Daoy (cell line): Measurements from ENCODE around the gene DLX4. TPM values are rescaled to one million over a fixed set of nuclear protein-coding genes. Genes with fewer than 3 reads are reported as not detected.

Source experiments
- DNase-seq: peaks from one replicate; pipeline ENCODE4 v3.0.0-alpha.2; 2015; ENCODE audit warnings: low read depth
- total RNA-seq: library from RNA; depleted of rRNA; stranded (reverse); fragments of >200 nt; shearing (Covaris generic); gene quantifications from 2 replicates; pipeline ENCODE4 v1.2.3, GENCODE V29; 2014

The DLX4 gene
- total RNA-seq, 1 experiment from 2014 or later = 0.11 TPM

DNA sequence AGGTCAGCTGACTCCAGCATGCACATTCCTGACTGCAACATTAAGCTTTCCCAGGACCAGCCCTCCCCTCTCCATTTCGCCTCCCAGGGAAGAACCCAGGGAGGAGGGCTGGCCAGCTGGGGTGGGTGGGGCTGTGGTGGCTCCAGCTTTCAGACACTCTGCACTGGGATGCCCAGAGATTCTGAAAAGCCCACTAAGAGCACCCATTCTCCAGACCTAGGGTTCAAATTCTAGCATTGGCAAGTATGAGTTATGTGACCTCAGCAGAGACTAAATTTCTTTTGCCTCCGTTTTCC lies 18.2 kb downstream of the DLX4 start:
- DNase-seq = no peak

DNA sequence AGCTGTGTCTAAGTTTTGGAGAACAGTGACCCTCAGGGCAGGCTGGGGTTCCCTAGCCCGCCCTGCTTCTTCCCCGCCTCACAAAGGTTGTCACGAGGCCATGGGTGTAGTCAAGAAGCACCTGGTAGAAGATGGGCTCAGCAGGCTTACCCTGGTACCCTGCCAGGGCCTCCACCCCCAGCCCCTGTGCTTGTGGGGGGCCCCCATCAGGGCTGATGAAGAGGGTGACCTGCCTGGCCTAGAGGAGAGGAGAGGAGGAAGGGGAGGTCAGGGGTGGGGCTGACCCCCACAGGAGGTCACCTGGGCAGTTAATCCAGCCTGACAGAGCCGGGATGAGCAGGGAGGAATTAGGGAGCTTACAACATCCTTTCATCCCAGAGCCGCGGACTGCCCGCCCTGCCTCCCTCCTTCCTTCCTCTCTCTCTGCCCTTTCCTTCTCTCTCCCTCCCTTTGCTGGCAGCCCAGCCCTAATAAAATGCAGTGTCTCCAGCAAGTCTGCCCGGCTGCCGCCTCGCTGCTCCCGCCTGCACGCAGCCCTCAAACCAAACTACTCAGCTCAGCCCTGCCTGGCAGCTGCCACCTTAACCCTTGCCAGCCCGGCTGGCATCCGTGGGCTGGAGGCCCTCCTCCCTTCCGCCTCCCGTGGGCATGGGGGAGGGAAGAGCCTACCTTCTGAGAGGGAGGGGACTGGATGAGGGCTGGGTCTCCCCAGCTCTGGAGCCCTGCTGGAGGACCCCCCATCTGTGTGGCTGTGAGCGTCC lies 18.9 kb downstream of the DLX4 start:
- DNase-seq = peak; percentile 50

DNA sequence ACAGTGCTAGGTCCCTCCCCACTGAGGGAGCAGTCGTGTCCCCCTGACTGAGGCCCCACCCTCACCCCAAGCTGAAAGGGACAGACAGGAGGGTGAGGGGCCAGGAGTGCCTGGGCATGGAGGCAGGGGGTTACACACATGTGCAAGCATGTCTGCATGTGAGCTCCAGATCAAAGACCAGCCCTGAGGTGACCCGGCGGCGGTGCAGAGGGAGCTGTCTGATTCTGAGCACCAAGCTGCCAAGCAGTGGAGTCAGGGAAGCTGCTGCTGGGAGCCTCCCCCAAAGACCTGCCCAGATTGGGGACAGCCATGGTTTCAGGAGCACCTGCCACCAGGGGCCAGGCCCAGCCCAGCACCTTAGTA lies 20.5 kb downstream of the DLX4 start:
- DNase-seq = no peak

DNA sequence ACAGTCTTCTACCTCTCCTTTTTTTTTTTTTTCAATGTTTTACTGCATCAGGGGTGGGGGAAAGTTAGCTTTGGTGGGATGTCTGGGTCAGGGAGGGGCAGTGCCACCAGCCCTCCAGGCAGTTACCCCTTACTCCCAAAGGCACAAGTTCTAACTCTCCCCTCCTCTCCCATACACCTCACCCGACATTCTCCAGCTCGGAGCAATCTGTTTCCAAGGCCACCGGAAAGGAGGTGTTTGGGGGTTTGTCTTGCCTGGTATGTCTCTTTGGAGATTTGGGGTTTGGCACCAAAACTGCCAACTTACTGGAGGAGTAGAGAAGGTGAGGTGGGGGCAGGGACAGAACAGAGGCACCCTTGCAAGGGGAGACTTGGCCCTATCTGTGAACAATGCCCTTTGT lies 21.3 kb downstream of the DLX4 start:
- DNase-seq = no peak

DNA sequence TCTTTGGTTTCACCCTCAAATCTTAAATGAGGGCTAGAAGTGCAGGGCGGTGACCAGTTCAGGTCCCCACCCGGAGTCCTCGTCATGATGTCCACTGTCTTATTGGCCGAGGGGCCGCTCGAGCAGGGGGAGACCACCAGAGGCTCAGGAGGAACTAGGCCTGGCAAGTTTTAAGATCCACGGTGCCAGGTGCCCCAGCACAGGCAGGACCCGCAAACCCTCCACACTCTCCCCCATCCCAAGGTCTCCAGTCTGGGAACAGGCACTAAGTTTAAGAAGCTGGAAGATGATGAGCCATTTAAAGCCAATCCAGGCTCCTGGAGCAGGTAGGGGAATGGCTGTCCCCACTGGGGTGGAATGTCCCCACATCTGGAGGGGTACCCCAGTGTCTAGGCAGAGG lies 21.9 kb downstream of the DLX4 start:
- no peak for DNase-seq

DNA sequence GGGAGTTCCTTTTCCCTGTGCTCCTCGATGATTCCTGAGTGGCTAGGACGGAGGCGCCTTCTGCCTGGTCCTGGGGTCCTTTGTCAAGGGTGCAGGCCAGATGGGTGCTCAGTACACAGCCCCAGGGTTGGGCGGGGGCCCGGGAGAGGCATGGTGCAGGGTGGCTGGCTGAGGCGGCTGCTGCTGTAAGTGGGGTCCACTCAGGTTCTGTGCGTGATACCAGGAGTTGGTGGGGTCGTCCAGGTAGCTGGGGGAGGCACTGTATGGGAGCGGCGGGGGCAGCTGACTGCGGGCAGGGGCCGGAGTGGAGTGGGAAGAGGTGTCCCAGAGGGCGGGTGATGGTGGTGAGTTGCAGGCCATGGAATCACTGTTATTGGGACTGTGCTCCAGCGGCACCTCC lies 22.4 kb downstream of the DLX4 start:
- no peak for DNase-seq

DNA sequence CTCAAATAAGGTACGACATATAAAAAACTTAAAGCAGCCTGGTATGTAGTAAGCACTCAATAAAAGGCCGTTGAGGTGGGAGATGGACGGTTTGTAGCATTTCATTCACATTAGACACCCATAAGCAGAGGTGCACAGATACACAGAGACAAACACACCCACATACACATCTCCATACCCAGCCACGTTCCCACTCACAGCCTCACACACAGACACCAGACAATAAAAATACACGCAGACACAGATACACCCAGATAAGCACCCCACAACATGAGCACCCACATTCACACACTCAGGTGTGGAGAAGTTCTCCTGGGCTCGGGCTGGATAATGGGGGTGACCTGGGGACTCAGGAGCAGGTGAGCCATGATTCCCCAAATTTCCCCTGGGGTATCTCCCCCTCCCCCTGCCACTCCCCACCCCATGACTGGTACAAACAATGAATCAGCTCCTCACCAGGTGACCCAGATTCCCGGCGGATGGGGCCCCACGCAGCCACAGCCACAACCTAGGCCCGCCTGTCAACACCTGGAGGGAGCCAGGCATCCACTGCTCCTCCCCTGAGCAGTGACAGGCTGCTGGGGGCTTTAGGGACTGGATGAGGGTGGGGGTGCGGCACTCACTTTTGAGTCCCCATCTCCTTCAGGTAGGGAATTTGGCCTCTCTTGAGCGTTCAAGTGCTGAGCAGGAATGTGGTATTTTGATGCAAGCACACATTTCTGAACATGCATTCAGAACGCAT lies 23.4 kb downstream of the DLX4 start:
- no peak for DNase-seq

DNA sequence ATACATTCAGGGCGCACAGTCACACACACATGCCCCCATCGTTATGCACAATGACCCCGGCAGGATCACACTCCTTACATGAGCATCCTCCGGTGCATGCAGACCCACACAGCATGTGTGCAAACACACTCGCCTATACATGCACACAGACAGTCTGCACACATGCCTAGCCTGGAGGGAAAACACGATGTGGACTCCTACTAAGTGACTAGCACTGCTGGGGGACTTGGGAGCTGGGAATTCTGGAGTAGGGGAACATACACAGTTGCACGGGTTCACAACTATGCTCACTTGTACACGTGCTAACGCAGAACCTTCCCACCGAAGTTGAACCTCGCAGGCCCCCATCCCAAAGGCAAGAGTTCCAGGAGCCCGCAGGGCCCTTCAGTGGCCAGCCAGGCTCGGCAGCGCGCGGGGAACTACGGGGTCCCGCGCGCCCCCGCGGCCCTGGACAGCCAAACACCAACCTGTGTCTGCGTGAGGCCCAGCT lies 24.0 kb downstream of the DLX4 start:
- DNase-seq = no peak

DNA sequence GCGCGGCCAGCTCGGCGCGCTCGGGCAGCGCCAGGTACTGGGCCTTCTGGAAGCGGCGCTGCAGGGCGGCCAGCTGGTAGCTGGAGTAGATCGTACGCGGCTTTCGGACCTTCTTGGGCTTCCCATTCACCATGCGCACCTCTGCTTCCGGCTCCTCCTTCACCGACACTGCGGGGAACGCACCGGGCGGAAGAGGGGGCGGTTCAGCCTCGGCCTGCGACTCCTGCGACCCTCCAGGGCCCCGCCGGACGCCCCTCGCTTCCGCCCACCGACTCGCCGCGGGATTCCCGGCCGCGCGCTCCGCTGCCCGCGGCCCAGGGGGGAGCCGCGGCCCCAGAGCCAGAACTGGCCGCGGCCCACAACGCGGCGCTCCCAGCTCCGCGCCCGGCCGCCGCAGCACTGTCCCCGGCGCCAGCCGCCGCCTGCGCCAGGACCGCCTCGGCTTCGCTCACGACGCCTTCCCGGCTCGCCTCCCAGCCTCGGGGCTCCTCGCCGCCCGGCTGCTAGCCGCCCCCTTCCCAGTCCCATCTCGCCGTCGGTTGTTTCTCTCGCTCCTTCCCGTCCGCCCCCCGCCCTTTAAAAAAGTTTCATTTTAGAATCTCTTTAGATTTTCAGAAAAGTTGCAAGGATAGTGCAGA lies 24.6 kb downstream of the DLX4 start:
- peak; percentile 35 for DNase-seq

DNA sequence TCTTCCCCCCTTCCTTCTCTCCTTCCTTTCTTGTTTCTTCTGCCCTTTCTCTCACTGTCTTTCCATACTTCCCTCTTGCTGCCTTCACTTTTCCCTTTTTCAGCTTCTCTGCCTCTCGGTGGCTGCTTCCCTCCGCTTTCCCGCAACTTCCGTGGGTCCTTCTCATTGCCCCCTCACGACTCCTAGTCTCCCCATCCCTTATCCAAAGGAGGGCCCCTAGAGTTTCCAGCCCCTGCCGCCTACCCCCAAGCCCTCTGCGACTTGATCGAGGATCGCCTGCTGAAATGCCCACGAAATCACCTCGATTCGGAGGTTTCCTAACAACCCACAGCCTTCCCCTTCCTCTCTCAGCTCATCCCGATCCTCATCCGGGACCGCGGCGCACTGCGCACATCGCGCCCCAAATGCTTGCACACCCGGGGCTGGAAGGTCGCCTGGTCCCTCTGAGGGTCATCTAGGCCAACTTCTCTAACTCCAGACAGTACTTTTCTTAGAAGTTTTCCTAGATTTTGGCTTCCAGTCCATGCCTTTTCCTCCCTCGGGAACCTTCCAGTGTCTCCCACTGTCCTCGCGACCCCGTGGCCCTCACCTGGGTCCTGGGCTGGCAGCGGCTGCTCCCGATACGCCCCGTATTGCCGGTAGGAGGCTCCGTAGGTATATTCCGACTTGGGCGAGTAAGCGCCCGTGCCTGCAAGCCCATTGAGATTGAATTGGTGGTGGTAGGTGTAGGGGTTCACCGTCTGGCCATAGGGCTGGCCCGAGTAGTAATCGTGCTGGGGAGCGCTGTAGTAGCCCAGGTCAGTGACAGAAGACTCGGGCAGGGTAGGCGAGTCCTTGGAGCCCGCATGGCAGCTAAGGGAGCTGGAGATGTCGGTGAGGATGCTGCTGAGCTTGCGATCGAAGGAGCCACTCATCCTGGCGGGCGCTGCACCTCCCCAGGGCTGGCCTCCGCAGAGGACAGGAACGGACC lies 25.4 kb downstream of the DLX4 start:
- no peak for DNase-seq

DNA sequence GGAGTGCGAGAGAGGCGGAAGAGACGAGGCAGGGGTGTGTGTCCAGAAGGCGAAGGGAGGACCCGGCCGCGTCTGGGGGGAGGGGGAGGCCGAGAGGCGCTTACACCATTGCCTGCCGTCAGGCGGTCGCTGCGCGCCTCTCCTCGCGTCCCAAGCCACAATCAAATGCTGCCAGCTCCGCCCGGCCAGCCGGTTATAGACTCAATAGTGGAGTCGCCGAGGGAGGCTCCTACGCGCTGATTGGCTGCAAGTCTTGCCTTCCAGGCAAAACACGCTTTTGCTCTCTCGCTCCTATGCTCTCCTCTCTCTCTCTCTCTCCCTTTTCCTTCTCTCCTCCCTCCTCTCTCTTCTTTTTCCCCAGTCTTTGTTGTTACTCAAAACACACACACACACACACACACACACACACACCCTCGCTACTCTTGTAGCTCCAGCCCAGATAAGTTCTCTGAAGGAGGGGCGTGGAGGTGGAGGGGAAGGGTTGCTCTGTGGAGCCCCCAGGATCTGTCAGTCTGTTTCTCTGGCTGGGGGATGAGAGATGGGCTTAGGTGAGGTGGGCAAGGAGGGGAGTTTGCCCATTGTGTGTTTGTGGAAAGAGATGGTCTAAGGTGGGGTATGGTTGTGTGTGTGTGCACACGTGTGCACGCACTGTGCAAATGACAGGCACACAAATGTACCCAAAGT lies 26.2 kb downstream of the DLX4 start, which contains the start of gene DLX3:
TSS of gene DLX3 (minus strand) at position 170 of the 684 bp plus-strand sequence. CDS start 226 bp downstream, outside the sequence.
- DNase-seq = peak; percentile 70

DNA sequence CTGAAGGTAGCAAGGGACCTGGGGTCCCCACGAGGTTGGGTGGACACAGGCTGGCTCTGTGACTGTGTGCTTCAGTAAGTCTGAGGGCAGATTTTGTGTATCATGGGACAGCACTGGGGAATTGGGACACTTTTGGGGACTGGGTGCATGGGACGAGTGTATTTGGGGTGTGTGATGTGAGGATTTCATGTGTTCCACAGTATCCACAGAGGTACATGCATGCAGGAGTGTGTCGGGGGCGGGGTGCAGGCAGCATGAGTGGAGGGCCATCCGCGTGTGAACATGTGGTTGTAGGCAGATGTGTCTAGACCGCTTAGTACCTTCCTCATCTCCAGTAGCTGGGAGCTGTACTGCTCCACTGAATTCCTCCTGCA lies 27.1 kb downstream of the DLX4 start:
- no peak for DNase-seq

DNA sequence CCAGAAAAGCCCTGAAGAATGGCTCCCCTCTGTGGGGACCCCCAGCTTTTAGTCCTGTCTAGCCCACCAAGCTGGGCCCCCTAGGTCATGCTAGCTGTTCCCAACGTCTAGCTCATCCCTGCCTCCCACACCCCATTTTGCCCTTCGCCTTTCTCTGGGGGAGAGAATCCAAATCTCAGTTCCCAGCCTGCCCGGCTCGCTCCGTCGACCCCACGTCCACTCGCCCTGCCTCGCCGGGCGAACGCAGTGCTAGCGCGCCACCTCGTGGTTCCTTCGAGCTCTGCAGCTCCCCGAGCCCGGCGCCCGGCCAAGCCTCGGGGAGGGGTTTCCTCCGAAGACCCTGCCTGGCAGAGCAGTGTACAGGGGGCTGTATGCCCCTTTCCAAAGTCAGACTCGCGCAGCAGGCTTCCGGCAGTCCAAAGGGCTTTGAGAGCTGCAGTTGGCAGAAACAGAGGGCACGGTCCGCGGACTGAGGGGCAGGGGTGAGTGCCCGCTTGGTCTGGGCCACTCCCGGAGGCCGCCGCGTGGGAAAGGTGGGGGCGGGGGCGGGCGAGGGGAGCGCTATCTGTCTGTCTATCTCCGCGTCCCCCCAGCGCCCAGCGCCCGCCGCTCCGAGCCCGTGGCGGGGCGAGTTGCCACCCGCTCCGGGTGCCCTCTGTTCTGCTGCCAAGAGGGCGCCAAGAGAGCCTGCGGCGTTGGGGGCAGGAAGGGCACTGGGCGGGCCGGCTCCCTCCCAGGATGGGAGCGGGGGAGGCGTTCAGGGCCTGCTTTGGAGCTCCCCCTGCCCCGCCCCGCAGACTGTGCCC lies 27.7 kb downstream of the DLX4 start:
- peak; percentile 59 for DNase-seq

DNA sequence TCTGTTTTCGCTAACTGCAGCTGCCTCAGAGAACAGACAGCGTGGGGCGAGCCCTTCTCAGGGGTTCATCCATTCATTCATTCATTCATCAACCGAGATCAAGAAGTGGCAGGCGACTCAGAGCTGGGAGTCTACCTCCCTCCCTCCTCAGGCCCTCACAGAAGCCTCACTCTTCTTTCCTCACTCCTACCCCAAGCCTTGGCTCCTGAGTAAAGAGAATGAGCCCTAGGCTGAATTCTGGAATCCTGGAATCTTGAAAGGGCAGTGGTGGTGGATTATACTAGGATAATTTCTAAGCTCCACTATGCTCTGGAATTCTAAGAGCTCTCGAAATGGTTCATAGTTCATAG lies 28.3 kb downstream of the DLX4 start:
- DNase-seq = no peak

DNA sequence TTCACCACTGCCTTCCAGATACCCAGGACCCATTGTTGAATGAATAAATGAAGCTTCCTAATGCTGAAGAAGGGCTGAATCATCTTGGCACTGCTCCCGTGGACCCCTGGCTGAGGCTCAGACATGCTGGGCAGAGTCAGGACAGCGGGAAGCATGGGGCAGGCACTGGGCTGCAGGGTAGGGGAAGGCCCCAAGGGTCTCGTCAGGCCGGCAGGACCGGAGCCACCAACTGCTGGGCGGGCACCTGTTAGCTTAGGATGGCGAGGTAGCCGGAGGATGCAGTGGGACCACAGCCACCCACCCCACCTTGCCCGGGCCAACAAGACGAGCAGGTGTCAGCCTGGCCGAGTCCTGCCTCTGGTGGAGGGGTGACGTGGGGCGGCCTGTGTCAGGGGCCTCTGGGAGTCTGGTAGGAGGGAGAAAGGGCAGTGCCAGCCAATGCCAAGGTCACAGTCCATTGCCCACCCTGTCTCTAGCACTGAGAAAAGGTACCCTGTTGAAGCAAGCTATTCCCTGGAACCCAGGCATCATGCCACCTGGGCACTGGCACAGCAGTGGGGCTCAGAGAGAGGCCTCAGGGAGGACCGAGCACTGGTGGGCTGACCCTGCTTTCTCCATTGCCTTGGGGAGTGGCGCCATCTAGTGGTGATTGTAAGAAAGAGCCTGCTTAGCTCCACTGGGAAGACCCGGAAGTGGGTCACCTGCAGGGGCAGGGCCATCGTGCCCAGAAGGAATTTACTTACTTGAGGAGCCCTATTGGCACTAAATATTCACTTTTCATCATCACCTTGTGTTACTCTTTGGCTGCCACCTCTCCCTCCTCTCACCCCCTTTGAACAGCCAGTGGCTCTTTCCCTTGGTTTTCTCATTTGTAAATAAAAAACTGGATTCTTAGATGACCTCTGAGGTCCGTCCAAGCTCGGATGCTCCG lies 29.0 kb downstream of the DLX4 start:
- DNase-seq = peak; percentile 88

DNA sequence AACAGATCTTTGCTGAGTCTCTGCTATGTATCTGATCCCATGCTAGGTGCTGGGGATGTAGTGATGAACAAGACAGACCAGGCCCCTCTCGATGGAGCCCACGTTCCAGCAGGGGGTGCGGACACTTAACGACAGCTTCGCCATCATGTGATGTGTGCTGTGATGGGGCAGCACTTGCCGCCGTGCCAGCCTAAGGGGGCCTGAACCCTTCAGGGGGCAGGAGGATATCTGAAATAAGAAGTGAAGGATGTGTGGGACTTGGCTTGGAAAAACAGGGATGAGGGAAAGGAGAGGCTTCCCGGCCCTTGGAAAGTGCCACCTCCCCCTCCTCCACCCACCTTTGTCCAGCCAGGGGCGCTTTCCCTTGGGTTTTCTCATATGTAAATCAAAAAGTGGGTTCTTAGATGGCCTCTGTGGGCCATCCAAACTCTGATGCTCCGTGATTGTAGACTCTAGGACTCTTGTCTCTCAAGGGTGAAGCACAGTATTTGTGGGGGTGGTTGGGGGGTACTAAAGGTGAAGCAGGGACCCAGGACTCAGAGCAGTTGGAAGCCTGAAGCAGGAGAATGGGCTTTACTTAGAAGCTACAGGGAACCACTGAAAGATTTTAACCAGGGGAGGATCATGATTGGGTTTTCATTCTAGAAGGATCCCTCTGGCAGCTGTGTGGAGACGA lies 30.0 kb downstream of the DLX4 start:
- DNase-seq = no peak

DNA sequence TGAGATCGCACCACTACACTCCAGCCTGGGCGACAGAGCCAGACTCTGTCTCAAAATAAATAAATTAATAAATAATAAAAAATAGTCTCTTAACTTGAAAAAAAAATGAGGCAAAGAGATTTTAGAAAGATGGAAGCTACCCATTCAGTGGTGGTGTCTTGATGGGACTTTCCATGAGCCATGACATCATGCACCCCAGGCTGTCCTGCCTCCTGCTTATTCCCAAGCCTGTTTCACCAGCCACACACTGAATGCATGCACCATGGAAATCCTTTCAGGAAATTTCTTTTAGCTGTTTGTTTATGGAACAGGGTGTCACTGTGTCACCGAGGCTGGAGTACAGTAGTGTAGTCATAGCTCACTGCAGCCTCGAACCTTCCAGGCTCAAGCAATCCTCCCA lies 34.9 kb downstream of the DLX4 start:
- DNase-seq = no peak

DNA sequence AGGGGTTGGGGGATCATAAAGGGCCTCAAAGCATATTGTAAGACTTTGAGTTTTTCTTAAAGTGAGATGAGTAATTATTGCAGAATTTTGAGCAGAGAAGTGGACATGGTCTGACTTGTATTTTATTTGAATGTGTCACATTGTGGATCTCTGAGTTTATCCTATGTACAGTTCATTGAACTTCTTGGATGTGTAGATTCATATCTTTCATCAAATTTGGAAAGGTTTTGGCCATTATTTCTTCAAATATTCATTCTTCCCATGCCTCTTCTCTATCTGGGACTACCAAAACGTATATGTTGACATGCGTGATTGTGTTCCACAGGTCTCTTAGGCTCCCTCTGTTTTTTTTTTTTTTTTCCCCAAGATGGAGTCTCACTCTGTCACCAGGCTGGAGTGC lies 40.3 kb downstream of the DLX4 start:
- no peak for DNase-seq

DNA sequence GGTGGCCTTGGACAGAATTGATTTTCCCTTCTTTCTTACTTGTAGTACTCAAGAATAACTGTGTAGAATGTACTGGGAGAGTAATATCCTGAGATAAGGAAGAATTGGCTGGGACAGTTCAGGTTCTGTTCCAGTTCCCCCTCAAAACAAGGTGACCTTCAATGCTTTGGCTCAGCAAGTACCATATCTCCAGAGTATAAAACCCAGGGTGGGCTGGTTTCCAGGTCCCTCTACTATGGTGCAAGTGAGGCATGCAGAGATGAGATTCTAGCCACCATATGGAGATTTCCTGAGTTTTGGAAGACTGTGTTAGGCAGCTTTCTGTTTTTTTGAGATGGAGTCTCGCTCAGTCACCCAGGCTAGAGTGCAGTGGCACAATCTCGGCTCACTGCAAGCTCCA lies 44.1 kb downstream of the DLX4 start:
- no peak for DNase-seq
